WTC11 (cell line): ENCODE results near the gene SLC17A9. TPM values are rescaled to one million over a fixed set of nuclear protein-coding genes. Genes with fewer than 3 reads are reported as not detected.

Experiments
- ATAC-seq: fragments of 200-7000 bp; cut with Tn5 transposase; 2 replicates; pipeline ENCODE4 v1.10.0; 2021; ENCODE audit warnings: mild to moderate bottlenecking, moderate library complexity
- CTCF ChIA-PET: fragments of 300-600 bp; sonication (Branson Sonifier 250); formaldehyde crosslinking; loops from one replicate; lab custom pipeline; 2021; ENCODE audit warnings: antibody characterized with exemption; lab: Charles Lee
- POLR2A ChIA-PET: fragments of 350-600 bp; sonication (Branson Sonifier 250); formaldehyde crosslinking; loops from one replicate; lab custom pipeline; 2021; ENCODE audit warnings: antibody characterized with exemption; lab: Charles Lee
- DNase-seq: peaks from one replicate; pipeline ENCODE4 v3.0.0; 2021; ENCODE audit warnings: low spot score
- H3K27ac Mint-ChIP-seq: 2 replicates; pipeline ENCODE4 v1.8.0; 2021; ENCODE audit warnings: mixed read lengths
- H3K27me3 Mint-ChIP-seq: 2 replicates; pipeline ENCODE4 v1.8.0; 2021; ENCODE audit warnings: low read depth, mild to moderate bottlenecking, moderate library complexity, mixed read lengths
- H3K36me3 Mint-ChIP-seq: 2 replicates; pipeline ENCODE4 v1.8.0; 2021; ENCODE audit warnings: mixed read lengths
- H3K4me1 Mint-ChIP-seq: 2 replicates; pipeline ENCODE4 v1.8.0; 2022; ENCODE audit warnings: mixed read lengths
- H3K4me3 Mint-ChIP-seq: 2 replicates; pipeline ENCODE4 v1.8.0; 2021; ENCODE audit warnings: mild to moderate bottlenecking, moderate library complexity, mixed read lengths
- H3K9me3 Mint-ChIP-seq: 2 replicates; pipeline ENCODE4 v1.8.0; 2021; ENCODE audit warnings: mixed read lengths
- ESRRA ChIP-seq: sonication (generic); formaldehyde crosslinking; IDR thresholded peaks from 2 replicates; pipeline ENCODE4 v1.8.1; 2022; ENCODE audit warnings: mild to moderate bottlenecking, missing genetic modification reagents, borderline replicate concordance
- ETV6 ChIP-seq: sonication (generic); formaldehyde crosslinking; IDR thresholded peaks from 2 replicates; pipeline ENCODE4 v1.8.1; 2022; ENCODE audit warnings: mild to moderate bottlenecking, missing genetic modification reagents
- FOXP4 ChIP-seq: sonication (generic); formaldehyde crosslinking; IDR thresholded peaks from 2 replicates; pipeline ENCODE4 v1.8.0; 2022; ENCODE audit warnings: mild to moderate bottlenecking, missing genetic modification reagents
- GABPB1 ChIP-seq: sonication (generic); formaldehyde crosslinking; IDR thresholded peaks from 2 replicates; pipeline ENCODE4 v1.8.1; 2023; ENCODE audit warnings: mild to moderate bottlenecking, missing genetic modification reagents
- HMGXB4 ChIP-seq: sonication (generic); formaldehyde crosslinking; IDR thresholded peaks from 2 replicates; pipeline ENCODE4 v1.8.1; 2023; ENCODE audit warnings: mild to moderate bottlenecking, moderate library complexity, missing genetic modification reagents
- IRF2 ChIP-seq: sonication (generic); formaldehyde crosslinking; IDR thresholded peaks from 2 replicates; pipeline ENCODE4 v1.8.0; 2022; ENCODE audit warnings: low read depth, missing genetic modification reagents, borderline replicate concordance
- JAZF1 ChIP-seq: fragments of 250-450 bp; sonication (Bioruptor Pico); IDR thresholded peaks from 2 replicates; pipeline ENCODE4 v1.9.0; 2021; ENCODE audit warnings: moderate library complexity, mild to moderate bottlenecking, inconsistent platforms
- KAT7 ChIP-seq: sonication (generic); formaldehyde crosslinking; IDR thresholded peaks from 2 replicates; pipeline ENCODE4 v1.8.1; 2023; ENCODE audit warnings: missing genetic modification reagents, mild to moderate bottlenecking, borderline replicate concordance
- NR1H2 ChIP-seq: sonication (generic); formaldehyde crosslinking; IDR thresholded peaks from 2 replicates; pipeline ENCODE4 v1.9.0; 2021; ENCODE audit warnings: mild to moderate bottlenecking, moderate library complexity, missing genetic modification reagents
- NR3C1 ChIP-seq: sonication (generic); formaldehyde crosslinking; conservative IDR thresholded peaks from 2 replicates; pipeline ENCODE4 v1.8.1; 2023; ENCODE audit warnings: low read depth, mild to moderate bottlenecking, missing genetic modification reagents
- SMAD3 ChIP-seq: sonication (generic); formaldehyde crosslinking; IDR thresholded peaks from 2 replicates; pipeline ENCODE4 v1.8.0; 2022; ENCODE audit warnings: missing genetic modification reagents, mild to moderate bottlenecking, borderline replicate concordance
- TEAD4 ChIP-seq: sonication (generic); formaldehyde crosslinking; IDR thresholded peaks from 2 replicates; pipeline ENCODE4 v1.8.0; 2022; ENCODE audit warnings: mild to moderate bottlenecking, missing genetic modification reagents
- USF2 ChIP-seq: sonication (generic); formaldehyde crosslinking; IDR thresholded peaks from 2 replicates; pipeline ENCODE4 v1.8.1; 2023; ENCODE audit warnings: mild to moderate bottlenecking, missing genetic modification reagents, moderate library complexity
- ZBTB21 ChIP-seq: sonication (generic); formaldehyde crosslinking; IDR thresholded peaks from 2 replicates; pipeline ENCODE4 v1.8.1; 2023; ENCODE audit warnings: mild to moderate bottlenecking, missing genetic modification reagents, borderline replicate concordance
- ZNF121 ChIP-seq: sonication (generic); formaldehyde crosslinking; IDR thresholded peaks from 2 replicates; pipeline ENCODE4 v1.8.0; 2023; ENCODE audit warnings: missing genetic modification reagents
- ZNF219 ChIP-seq: sonication (generic); formaldehyde crosslinking; IDR thresholded peaks from 2 replicates; pipeline ENCODE4 v1.8.0; 2023; ENCODE audit warnings: missing genetic modification reagents, mild to moderate bottlenecking, borderline replicate concordance
- ZNF532 ChIP-seq: fragments of 250-450 bp; sonication (Bioruptor Pico); IDR thresholded peaks from 2 replicates; pipeline ENCODE4 v1.9.0; 2021; ENCODE audit warnings: mild to moderate bottlenecking, borderline replicate concordance
- total RNA-seq: library from RNA; stranded (reverse); gene quantifications from 3 replicates; pipeline ENCODE4 v1.2.3, GENCODE V29; 2021
- TF ChIP-seq, protein P1 (sequence below): fragments of 250-450 bp; sonication (Bioruptor Pico); IDR thresholded peaks from 2 replicates; pipeline ENCODE4 v1.9.0; 2021; ENCODE audit warnings: mild to moderate bottlenecking

SLC17A9 gene
- total RNA-seq, 1 experiment from 2014 or later = 41.7 TPM

DNA sequence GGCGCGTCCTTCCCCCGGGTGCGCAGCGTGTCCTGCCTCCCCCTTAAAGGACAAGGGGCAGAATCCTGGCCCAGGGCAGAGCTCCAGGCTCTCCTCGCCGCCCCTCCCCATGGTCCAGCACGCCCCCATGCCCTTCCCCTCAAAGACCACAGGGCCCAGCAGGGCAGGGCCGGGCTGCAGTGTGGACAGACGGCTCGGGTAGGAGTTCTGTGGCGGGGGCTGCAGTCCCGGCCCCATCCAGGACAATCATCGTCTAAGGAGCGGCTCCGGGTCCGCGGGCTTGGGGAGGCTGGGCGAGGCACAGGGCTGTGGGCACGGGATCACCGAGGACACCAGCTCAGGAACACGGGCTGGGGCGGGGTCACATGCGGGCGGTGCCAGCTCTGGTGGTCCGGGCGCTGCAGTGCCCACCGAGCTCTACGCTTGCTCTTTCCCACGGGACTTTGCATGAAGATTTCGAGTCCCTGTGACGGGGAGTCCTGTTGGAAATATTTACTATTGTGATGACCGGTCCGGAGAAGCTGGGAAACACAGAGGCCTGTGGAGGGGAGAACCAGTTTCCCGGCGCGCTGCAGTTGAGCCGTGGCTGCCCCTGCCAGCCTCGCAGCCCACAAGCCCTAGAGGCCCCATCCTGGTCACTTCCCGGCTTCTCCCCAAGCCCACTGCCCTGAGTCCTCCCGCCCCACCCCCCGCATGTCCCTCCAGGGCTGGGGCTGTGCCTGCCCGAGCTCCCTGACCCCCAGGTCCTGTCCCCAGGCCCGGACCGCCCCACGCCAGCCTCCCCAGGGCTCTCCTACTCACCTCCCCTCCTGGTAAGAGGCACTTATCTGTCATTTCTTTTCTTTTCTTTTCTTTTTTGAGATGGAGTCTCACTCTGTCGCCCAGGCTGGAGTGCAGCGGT is 20.6 kb downstream of the SLC17A9 start:
- TF ChIP-seq NR3C1 (CRISPR knock-in tag) (0 out of 2 replicates have a peak, but pooled peaks have one; percentile 24), SMAD3 (CRISPR knock-in tag) (no peak), ZNF532 (CRISPR knock-in tag) (no peak), ETV6 (CRISPR knock-in tag) (no peak), GABPB1 (CRISPR knock-in tag) (no peak), USF2 (CRISPR knock-in tag) (0 out of 2 replicates have a peak, but pooled peaks have one; percentile 10), ZBTB21 (CRISPR knock-in tag) (0 out of 2 replicates have a peak, but pooled peaks have one; percentile 15), HMGXB4 (CRISPR knock-in tag) (0 out of 2 replicates have a peak, but pooled peaks have one; percentile 34), ZNF121 (CRISPR knock-in tag) (peak; percentile 27; the same call in 1 of the 2 replicates)
- TF ChIP-seq, protein P1, sequence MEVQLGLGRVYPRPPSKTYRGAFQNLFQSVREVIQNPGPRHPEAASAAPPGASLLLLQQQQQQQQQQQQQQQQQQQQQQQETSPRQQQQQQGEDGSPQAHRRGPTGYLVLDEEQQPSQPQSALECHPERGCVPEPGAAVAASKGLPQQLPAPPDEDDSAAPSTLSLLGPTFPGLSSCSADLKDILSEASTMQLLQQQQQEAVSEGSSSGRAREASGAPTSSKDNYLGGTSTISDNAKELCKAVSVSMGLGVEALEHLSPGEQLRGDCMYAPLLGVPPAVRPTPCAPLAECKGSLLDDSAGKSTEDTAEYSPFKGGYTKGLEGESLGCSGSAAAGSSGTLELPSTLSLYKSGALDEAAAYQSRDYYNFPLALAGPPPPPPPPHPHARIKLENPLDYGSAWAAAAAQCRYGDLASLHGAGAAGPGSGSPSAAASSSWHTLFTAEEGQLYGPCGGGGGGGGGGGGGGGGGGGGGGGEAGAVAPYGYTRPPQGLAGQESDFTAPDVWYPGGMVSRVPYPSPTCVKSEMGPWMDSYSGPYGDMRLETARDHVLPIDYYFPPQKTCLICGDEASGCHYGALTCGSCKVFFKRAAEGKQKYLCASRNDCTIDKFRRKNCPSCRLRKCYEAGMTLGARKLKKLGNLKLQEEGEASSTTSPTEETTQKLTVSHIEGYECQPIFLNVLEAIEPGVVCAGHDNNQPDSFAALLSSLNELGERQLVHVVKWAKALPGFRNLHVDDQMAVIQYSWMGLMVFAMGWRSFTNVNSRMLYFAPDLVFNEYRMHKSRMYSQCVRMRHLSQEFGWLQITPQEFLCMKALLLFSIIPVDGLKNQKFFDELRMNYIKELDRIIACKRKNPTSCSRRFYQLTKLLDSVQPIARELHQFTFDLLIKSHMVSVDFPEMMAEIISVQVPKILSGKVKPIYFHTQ (CRISPR knock-in tag) = no peak
- peaks cover 30% of the 10 kb centered on the region for H3K4me1 Mint-ChIP-seq
- no peaks in the 10 kb centered on the region for H3K36me3 Mint-ChIP-seq
- H3K27me3 Mint-ChIP-seq = peaks cover 49% of the 10 kb centered on the region
- no peak for DNase-seq
- H3K4me3 Mint-ChIP-seq = peak overlapping the region; percentile 64
- ATAC-seq = no peak; the same call in 1 of the 2 replicates
- H3K9me3 Mint-ChIP-seq = no peaks in the 10 kb centered on the region
- ChIA-PET CTCF (interaction anchor here (0.5 to 1.8 kb wide), 40 partner anchors 9 to 408 kb away, joined by 3 to 24 read pairs (median 4); partner anchors contain the start of gene GID8), POLR2A (interaction anchor here (0.8 kb wide), 1 partner anchor 38 kb away, joined by 3 read pairs; no protein-coding TSS in a partner anchor)
- no peak overlapping the region for H3K27ac Mint-ChIP-seq

DNA sequence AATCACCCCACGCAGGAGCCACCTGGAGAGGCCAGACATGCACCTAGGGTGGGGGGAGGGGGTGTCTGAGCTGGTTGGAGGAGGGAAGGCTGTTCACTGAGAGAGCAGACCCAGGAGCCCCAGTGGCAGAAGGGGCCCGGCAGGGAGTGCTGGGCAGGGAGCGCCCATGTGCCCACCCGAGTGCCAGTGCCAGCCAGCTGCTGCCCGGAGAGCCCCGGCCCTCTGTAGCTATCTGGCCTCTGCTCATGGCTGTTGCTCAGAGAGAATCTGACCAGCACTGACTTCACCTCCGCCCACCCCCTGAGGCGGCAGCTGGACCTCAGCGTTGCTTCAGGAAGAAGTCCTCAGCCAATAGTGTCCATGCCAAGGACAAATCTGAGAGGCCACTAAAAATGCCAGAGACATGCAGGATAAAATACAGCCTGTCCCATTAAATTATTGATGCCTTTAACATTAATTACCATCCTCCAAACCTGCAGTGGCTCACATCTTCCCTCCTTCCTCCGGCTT is 22.8 kb downstream of the SLC17A9 start:
- Mint-ChIP-seq H3K4me1 (peaks cover 32% of the 10 kb centered on the region), H3K27ac (no peak overlapping the region), H3K4me3 (no peak overlapping the region), H3K36me3 (no peaks in the 10 kb centered on the region), H3K9me3 (no peaks in the 10 kb centered on the region), H3K27me3 (peaks cover 49% of the 10 kb centered on the region)
- POLR2A ChIA-PET = no interaction called here
- no peak for DNase-seq
- CTCF ChIA-PET = interaction anchor here (0.5 to 1.5 kb wide), 4 partner anchors 61 to 248 kb away, joined by 3 to 9 read pairs (median 4); no protein-coding TSS in a partner anchor
- no peak for ATAC-seq
- TF ChIP-seq IRF2 (CRISPR knock-in tag) (no peak), TEAD4 (CRISPR knock-in tag) (no peak), KAT7 (CRISPR knock-in tag) (no peak), FOXP4 (CRISPR knock-in tag) (no peak), ZNF219 (CRISPR knock-in tag) (no peak), NR1H2 (CRISPR knock-in tag) (no peak), ESRRA (CRISPR knock-in tag) (no peak), JAZF1 (CRISPR knock-in tag) (no peak)
